Smooth muscle cell (in vitro differentiated cells): ENCODE results near the gene LIMS2. TPM values are rescaled to one million over a fixed set of nuclear protein-coding genes. Genes with fewer than 3 reads are reported as not detected.
A peak's percentile ranks its signal among the peaks of the same experiment; 100 is the strongest.

Source experiments
- DNase-seq: peaks from one replicate; lab custom pipeline; 2025; ENCODE audit not compliant: unreplicated experiment; lab: John Stamatoyannopoulos, UW
- H2AFZ ChIP-seq: fragments of 200-600 bp; sonication (generic); 2 replicates; pipeline ENCODE4 v1.6.0; 2016; ENCODE audit warnings: antibody characterized with exemption, low read depth, mild to moderate bottlenecking
- H3F3A ChIP-seq: fragments of 200-600 bp; sonication (generic); 2 replicates; pipeline ENCODE4 v1.6.0; 2017; ENCODE audit warnings: antibody characterized with exemption, low read depth
- H3K27ac ChIP-seq: fragments of 200-600 bp; sonication (generic); 2 replicates; pipeline ENCODE4 v1.5.1; 2016; ENCODE audit warnings: low read depth, mild to moderate bottlenecking
- H3K27me3 ChIP-seq: fragments of 200-600 bp; sonication (generic); 2 replicates; pipeline ENCODE4 v1.6.1; 2016; ENCODE audit warnings: low read depth, mild to moderate bottlenecking
- H3K36me3 ChIP-seq: fragments of 200-600 bp; sonication (generic); 2 replicates; pipeline ENCODE4 v1.5.1; 2016; ENCODE audit warnings: low read depth
- H3K4me1 ChIP-seq: fragments of 200-600 bp; sonication (generic); 2 replicates; pipeline ENCODE4 v1.5.1; 2016; ENCODE audit warnings: low read depth
- H3K4me2 ChIP-seq: fragments of 200-600 bp; sonication (generic); 2 replicates; pipeline ENCODE4 v1.6.0; 2016; ENCODE audit warnings: mild to moderate bottlenecking
- H3K4me3 ChIP-seq: fragments of 200-600 bp; sonication (generic); 2 replicates; pipeline ENCODE4 v1.5.1; 2016; ENCODE audit warnings: mild to moderate bottlenecking
- H3K79me2 ChIP-seq: fragments of 200-600 bp; sonication (generic); 2 replicates; pipeline ENCODE4 v1.6.0; 2016; ENCODE audit warnings: low read depth, mild to moderate bottlenecking
- H3K9ac ChIP-seq: fragments of 200-600 bp; sonication (generic); 2 replicates; pipeline ENCODE4 v1.6.0; 2016; ENCODE audit warnings: low read depth
- H3K9me3 ChIP-seq: fragments of 200-600 bp; sonication (generic); replicated peaks from 2 replicates; pipeline ENCODE4 v1.5.1; 2016; ENCODE audit warnings: low read depth
- H4K20me1 ChIP-seq: fragments of 200-600 bp; sonication (generic); 2 replicates; pipeline ENCODE4 v1.6.0; 2016; ENCODE audit warnings: low read depth
- CTCF ChIP-seq: fragments of 200-600 bp; sonication (generic); IDR thresholded peaks from 2 replicates; pipeline ENCODE4 v1.5.1; 2017; ENCODE audit warnings: borderline replicate concordance, mild to moderate bottlenecking, antibody characterized with exemption; ENCODE audit not compliant: insufficient read depth, poor library complexity, severe bottlenecking
- WGBS: methylation state at CpG from one replicate; pipeline ENCODE4 v1.1.7; 2016; ENCODE audit warnings: low lambda C conversion rate; 5-methylcytosine and 5-hydroxymethylcytosine counted together
- polyA plus RNA-seq: library from polyadenylated mRNA; unstranded; fragments of >200 nt; fragmentation: Nextera tagmentation; extraction: Ambion mirVana; gene quantifications from 2 replicates; pipeline ENCODE4 v1.2.1, GENCODE V29; 2016
- total RNA-seq: library from RNA; depleted of rRNA; stranded (reverse); fragments of >200 nt; gene quantifications from 2 replicates; pipeline ENCODE4 v1.2.3, GENCODE V29; 2014

LIMS2 gene, protein sequence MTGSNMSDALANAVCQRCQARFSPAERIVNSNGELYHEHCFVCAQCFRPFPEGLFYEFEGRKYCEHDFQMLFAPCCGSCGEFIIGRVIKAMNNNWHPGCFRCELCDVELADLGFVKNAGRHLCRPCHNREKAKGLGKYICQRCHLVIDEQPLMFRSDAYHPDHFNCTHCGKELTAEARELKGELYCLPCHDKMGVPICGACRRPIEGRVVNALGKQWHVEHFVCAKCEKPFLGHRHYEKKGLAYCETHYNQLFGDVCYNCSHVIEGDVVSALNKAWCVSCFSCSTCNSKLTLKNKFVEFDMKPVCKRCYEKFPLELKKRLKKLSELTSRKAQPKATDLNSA
- total RNA-seq = 8.4 and 9.7 TPM in 2 replicates
- polyA plus RNA-seq = 21.0 and 22.3 TPM in 2 replicates

- 4% methylated on average over 29 of the region's 56 CpGs for WGBS
- Histone ChIP-seq H3K36me3 (no peaks in the 10 kb centered on the region), H3K27ac (no peak within 1 kb of the TSS), H3K9ac (peak within 1 kb of the TSS; percentile 48), H4K20me1 (no peaks in the 10 kb centered on the region), H3K9me3 (no peaks in the 10 kb centered on the region), H3F3A (peaks cover 4% of the 10 kb centered on the region), H3K4me3 (peak within 1 kb of the TSS; percentile 61), H3K4me2 (peak within 1 kb of the TSS; percentile 92), H2AFZ (peak within 1 kb of the TSS; percentile 84), H3K79me2 (no peaks in the 10 kb centered on the region), H3K27me3 (peaks cover 13% of the 10 kb centered on the region), H3K4me1 (no peaks in the 10 kb centered on the region)
- no peak for DNase-seq
- TF ChIP-seq CTCF = no peak
Observed at GRCh38 chr2:127675331-127676261, at the start of gene LIMS2. Gene LIMS2 (minus strand): TSS chr2:127675530. CDS start chr2:127675024, 506 bp downstream.

GRCh38 chr2:127722807-127723206 is 47.5 kb upstream of the LIMS2 start:
- no peak for TF ChIP-seq CTCF
- H3K4me1 ChIP-seq = no peaks in the 10 kb centered on the region
- H3K9me3 ChIP-seq = no peaks in the 10 kb centered on the region
- no peak overlapping the region for H2AFZ ChIP-seq
- no peaks in the 10 kb centered on the region for H3K27me3 ChIP-seq
- no peak overlapping the region for H3K27ac ChIP-seq
- H3F3A ChIP-seq = no peaks in the 10 kb centered on the region
- no peak overlapping the region for H3K4me3 ChIP-seq
- H3K79me2 ChIP-seq = no peaks in the 10 kb centered on the region
- H3K36me3 ChIP-seq = no peaks in the 10 kb centered on the region
- peaks cover 22% of the 10 kb centered on the region for H4K20me1 ChIP-seq
- 98% methylated on average over 3 of the region's 3 CpGs for WGBS
- no peak for DNase-seq
- no peak overlapping the region for H3K9ac ChIP-seq
- H3K4me2 ChIP-seq = no peak overlapping the region

- Histone ChIP-seq H3K9me3 (no peaks in the 10 kb centered on the region), H3K27ac (peak overlapping the region; percentile 96), H3K9ac (peak overlapping the region; percentile 83), H3K4me3 (no peak overlapping the region), H3K36me3 (no peaks in the 10 kb centered on the region), H3K79me2 (no peaks in the 10 kb centered on the region), H3K27me3 (no peaks in the 10 kb centered on the region), H2AFZ (no peak overlapping the region), H3F3A (no peaks in the 10 kb centered on the region), H3K4me2 (peak overlapping the region; percentile 58), H3K4me1 (no peaks in the 10 kb centered on the region), H4K20me1 (peaks cover 22% of the 10 kb centered on the region)
- no peak for TF ChIP-seq CTCF
- 75% methylated on average over 2 of the region's 2 CpGs for WGBS
- no peak for DNase-seq
Observed at GRCh38 chr2:127721978-127722355, 46.6 kb upstream of the LIMS2 start.
